ENCODE measurements around the gene IL18.
"Not testable (repeated sequence)": the region's sequence is repeated elsewhere in the genome, so short reads cannot be mapped to it uniquely, and the experiment has no call there.

The IL18 gene

GRCh38 chr11:112163875-112164685, at the start of gene IL18:
TSS of gene IL18 (minus strand) at chr11:112164094. CDS start at chr11:112155053, 9,041 bp downstream.
- no peak for DNase-seq (ENCODE audit: extremely low read depth in 1 of 2, low read depth in 1 of 2)

- no peak for DNase-seq (ENCODE audit: extremely low read depth in 1 of 2, low read depth in 1 of 2)
These were observed 48.8 kb upstream of the IL18 start for GRCh38 chr11:112212710-112213109.

DNA sequence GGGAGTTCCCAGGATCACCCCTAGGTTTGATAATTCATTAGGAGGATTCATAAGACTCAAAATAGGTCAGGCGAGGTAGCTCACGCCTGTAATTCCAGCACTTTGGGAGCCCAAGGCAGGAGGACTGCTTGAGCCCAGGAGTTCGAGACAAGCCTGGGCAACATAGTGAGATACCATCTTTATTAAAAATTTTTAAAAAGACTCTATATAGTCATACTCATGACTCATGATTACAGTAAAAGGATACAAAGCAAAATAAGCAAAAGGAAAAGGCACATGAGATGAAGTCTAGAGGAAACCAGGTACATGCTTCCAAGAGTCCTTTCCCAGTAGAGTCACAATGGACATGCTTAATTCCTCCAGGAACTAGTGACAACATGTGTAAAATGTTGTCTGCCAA, 48.4 kb upstream of the IL18 start:
- no peak for DNase-seq (ENCODE audit: extremely low read depth in 1 of 2, low read depth in 1 of 2)

DNA sequence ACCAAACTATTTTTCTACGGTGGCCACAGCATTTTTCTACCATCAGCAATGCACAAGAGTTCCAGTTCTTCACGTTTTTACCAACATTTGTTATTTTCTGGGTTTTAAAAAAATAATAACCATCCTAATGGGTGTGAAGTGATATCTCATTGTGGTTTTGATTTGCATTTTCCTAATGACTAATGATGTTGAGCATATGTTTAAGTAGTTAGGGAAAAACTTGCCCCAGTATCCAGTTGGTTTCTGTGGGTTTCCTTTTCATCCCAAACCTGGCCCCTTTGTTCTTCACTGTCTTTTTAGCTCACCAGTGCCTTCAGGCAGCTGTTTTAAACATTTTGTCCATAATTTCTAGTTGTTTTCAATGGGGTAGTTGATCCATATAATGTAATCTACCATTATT, 47.6 kb upstream of the IL18 start:
- no peak for DNase-seq (ENCODE audit: extremely low read depth in 1 of 2, low read depth in 1 of 2)

GRCh38 chr11:112210890-112211289, 47.0 kb upstream of the IL18 start:
- no peak for DNase-seq (ENCODE audit: extremely low read depth in 1 of 2, low read depth in 1 of 2)

GRCh38 chr11:112206071-112206470, 42.2 kb upstream of the IL18 start:
- DNase-seq (ENCODE audit: extremely low read depth in 1 of 2, low read depth in 1 of 2) = no peak

DNA sequence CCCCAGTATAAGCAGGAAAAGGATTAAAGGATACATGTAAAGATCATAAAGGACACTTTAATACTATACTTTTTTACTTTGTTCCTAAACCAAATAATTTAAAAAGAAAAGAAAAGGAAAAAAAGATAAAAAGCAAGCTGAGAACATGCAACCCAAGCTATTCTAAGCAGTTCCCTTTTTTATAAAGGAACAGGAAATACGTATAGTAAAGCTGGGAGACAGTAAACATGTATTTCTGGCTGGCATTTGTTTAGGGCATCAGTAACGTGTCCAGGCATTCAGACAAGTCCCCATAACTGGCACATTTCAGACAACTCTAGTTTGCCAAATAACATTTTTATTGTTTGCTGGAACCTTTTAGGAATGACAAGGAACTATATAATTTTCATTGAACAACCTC, 36.4 kb upstream of the IL18 start:
- no peak for DNase-seq (ENCODE audit: extremely low read depth in 1 of 2, low read depth in 1 of 2)

- not testable (repeated sequence) for DNase-seq (ENCODE audit: extremely low read depth in 1 of 2, low read depth in 1 of 2)
These were observed 35.2 kb upstream of the IL18 start for GRCh38 chr11:112199101-112199500.

DNA sequence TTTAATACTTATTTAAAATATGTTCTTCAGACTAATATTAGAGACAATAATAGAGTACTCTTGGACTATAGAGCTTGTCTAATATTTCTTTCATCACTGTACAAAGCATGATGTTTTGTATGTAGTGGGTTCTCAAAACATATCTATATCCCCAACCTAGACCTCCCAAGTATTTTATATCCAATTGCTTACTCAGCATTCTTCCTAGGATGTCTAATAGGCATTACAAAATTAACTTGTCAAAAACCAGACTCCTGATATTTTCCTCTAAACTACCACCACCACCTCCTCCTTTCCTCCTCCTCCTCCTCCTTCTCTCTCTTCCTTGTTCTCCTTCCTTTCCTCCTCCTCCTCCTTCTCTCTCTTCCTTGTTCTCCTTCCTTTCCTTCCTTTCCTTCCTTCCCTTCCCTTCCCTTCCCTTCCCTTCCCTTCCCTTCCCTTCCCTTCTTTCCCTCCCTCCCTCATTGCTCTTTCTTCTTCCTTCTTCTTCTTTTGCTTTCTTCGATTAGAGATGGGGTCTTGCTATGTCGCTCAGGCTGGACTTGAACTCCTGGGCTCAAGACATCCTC, 32.7 kb upstream of the IL18 start:
- no peak for DNase-seq (ENCODE audit: extremely low read depth in 1 of 2, low read depth in 1 of 2)

- no peak for DNase-seq (ENCODE audit: extremely low read depth in 1 of 2, low read depth in 1 of 2)
These were observed 32.1 kb upstream of the IL18 start for GRCh38 chr11:112195951-112196351.

GRCh38 chr11:112195113-112195512, 31.2 kb upstream of the IL18 start:
- not testable (repeated sequence) for DNase-seq (ENCODE audit: extremely low read depth in 1 of 2, low read depth in 1 of 2)

- no peak for DNase-seq (ENCODE audit: extremely low read depth in 1 of 2, low read depth in 1 of 2)
These were observed 22.4 kb upstream of the IL18 start for GRCh38 chr11:112186304-112186703.

- no peak for DNase-seq (ENCODE audit: extremely low read depth in 1 of 2, low read depth in 1 of 2)
These were observed 22.0 kb upstream of the IL18 start for GRCh38 chr11:112185883-112186282.

DNA sequence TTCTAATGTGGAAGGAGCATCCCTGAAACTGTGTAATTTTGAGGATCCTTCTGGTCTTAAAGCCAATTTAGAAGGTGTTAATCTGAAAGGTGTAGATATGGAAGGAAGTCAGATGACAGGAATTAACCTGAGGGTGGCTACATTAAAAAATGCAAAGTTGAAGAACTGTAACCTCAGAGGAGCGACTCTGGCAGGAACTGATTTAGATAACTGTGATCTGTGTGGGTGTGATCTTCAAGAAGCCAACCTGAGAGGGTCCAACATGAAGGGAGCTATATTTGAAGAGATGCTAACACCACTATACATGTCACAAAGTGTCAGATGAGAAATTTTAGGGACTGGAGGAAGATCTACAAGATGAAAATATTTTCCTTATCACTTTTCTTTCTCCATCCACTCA, 19.0 kb upstream of the IL18 start:
- DNase-seq (ENCODE audit: extremely low read depth in 1 of 2, low read depth in 1 of 2) = no peak

GRCh38 chr11:112179601-112180000, 15.7 kb upstream of the IL18 start:
- DNase-seq (ENCODE audit: extremely low read depth in 1 of 2, low read depth in 1 of 2) = no peak

GRCh38 chr11:112178936-112179335, 15.0 kb upstream of the IL18 start:
- DNase-seq (ENCODE audit: extremely low read depth in 1 of 2, low read depth in 1 of 2) = no peak

DNA sequence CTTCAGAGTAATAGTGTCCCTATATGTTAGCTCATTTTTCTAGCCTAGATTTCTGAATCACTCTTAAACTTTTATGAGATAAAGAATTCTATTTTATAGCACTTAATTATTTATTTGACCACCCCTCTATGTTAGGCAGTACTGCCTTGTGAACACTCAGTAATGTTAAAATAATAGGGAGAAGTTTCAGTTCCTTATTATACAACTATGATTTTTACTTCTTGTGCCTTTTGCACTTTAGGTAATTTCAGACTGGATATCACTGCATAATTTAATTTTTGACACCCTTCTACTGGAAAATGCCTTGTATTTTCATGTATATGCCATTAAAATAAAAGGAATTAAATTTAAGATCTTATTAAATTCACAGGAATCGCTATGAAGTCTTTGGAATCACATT, 14.5 kb upstream of the IL18 start:
- no peak for DNase-seq (ENCODE audit: extremely low read depth in 1 of 2, low read depth in 1 of 2)

DNA sequence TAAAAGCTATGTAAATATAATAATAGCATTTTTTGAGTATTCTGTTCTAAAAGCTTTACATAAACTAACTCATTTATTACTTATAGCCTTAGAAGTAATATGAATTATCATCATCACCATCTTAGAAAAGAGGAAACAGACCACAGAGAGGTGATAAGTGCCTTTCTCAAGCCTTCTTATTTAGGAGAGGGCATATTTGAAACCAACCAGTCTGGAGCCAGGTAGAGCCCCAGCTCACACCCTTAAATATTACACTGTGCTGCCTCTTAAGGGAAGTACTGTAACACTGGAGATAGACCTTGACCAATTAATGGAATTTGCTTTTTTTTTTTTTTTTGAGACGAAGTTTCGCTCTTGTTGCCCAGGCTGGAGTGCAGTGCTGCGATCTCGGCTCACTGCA, 13.7 kb upstream of the IL18 start:
- no peak for DNase-seq (ENCODE audit: extremely low read depth in 1 of 2, low read depth in 1 of 2)

- no peak for DNase-seq (ENCODE audit: extremely low read depth in 1 of 2, low read depth in 1 of 2)
These were observed 12.2 kb upstream of the IL18 start for GRCh38 chr11:112176077-112176476.

GRCh38 chr11:112175599-112175952, 11.7 kb upstream of the IL18 start:
- DNase-seq (ENCODE audit: extremely low read depth in 1 of 2, low read depth in 1 of 2) = no peak

DNA sequence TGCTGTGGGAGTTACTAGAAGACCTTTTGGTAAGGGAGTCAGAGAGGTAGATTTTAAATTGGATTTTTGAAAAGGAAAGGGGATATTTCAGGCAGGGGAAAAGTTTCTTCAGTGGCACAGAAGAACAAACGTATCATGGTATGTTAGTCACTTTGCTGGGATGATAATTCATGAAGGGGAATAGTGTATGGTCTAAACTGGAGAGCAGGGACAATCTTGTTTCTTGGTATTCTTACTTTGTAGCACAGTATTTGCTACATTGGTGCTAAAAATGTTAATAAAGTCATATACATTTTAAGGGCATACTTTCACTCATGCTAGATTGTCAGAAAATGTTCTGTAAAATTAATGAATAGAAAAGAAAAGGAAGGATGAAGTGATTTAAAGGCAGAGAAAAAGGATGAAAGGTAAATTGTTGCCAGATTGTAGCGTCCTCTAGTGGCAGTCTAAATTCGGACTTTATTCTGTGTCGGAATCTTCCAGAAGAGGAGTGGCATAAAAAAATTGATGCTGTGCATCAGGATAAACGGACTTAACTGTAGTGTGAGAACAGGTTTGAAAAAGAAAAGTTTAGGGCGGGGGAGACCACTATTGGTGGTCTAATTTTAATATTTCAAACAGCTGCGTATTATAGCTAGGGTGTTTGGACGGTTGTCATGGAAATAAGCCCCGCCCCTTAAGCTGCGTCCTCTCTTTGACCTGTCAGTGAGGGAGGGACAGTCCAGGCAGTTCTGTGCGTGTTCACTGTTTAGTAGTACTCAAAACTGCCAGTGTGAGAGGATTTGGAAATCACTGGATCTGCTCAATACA, 11.1 kb upstream of the IL18 start, which contains the start of gene BCO2:
Gene BCO2, plus strand, starts transcription at position 724 of the 810 bp plus-strand sequence. CDS start 90 bp downstream, outside the sequence.
- peak; percentile 3 to 10 for DNase-seq (ENCODE audit: extremely low read depth in 1 of 2, low read depth in 1 of 2)

DNA sequence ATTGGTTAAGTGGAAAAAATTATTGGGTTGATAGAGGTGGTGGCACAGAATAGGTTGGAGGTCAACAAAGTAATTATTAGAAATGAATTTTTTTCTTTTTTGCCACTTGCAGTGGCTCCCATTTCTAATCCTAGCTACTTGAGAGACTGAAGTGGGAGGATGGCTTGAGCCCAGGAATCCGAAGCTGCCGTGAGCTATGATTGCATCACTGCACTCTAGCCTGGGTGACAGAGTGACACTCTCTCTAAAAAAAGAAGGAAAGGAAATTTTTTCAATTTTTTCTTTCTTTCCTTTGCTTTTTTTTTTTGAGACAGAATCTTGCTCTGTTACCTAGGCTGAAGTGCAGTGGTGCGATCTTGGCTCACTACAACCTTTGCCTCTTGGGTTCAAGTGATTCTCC, 9.3 kb upstream of the IL18 start:
- no peak for DNase-seq (ENCODE audit: extremely low read depth in 1 of 2, low read depth in 1 of 2)
